Colon (tissue), 2 donors: ENCODE data around the gene JCAD.
"Not testable (repeated sequence)": the region's sequence is repeated elsewhere in the genome, so short reads cannot be mapped to it uniquely, and the experiment has no call there.

ENCODE experiments used
- FAIRE-seq: peaks from 2 replicates; lab custom pipeline; 2012; peaks lifted over from hg19 to GRCh38; lab: Jason Lieb, UNC
- donor health status: control.
- donor health status: control.

The JCAD gene

GRCh38 chr10:30026578-30026977 lies 32.8 kb downstream of the JCAD start:
- FAIRE-seq: no peak

GRCh38 chr10:30026080-30026479 lies 33.3 kb downstream of the JCAD start:
- FAIRE-seq: no peak

GRCh38 chr10:30025428-30025827 lies 34.0 kb downstream of the JCAD start:
- FAIRE-seq: not testable (repeated sequence)

GRCh38 chr10:30022590-30022989 lies 36.8 kb downstream of the JCAD start:
- no peak for FAIRE-seq

- no peak for FAIRE-seq
Observed at GRCh38 chr10:30019468-30019867, 39.9 kb downstream of the JCAD start.

GRCh38 chr10:30018496-30018895 lies 40.9 kb downstream of the JCAD start:
- no peak for FAIRE-seq

GRCh38 chr10:30017966-30018365 lies 41.4 kb downstream of the JCAD start:
- no peak for FAIRE-seq

- no peak for FAIRE-seq
Observed at GRCh38 chr10:30017556-30017955, 41.8 kb downstream of the JCAD start.

- no peak for FAIRE-seq
Observed at GRCh38 chr10:30014511-30014910, 44.9 kb downstream of the JCAD start.

GRCh38 chr10:30013757-30014156 lies 45.6 kb downstream of the JCAD start:
- no peak for FAIRE-seq

GRCh38 chr10:30011956-30012647 lies 47.3 kb downstream of the JCAD start:
- no peak for FAIRE-seq

- FAIRE-seq: no peak
Observed at GRCh38 chr10:30011396-30011795, 48.0 kb downstream of the JCAD start.

- FAIRE-seq: no peak
Observed at GRCh38 chr10:30007406-30007805, 52.0 kb downstream of the JCAD start.

GRCh38 chr10:30006410-30006809 lies 53.0 kb downstream of the JCAD start:
- no peak for FAIRE-seq

- FAIRE-seq: not testable (repeated sequence)
Observed at GRCh38 chr10:30005116-30005515, 54.3 kb downstream of the JCAD start.

GRCh38 chr10:30002426-30003266 lies 56.7 kb downstream of the JCAD start:
- no peak for FAIRE-seq

- no peak for FAIRE-seq
Observed at GRCh38 chr10:30000802-30001571, 58.4 kb downstream of the JCAD start.

- FAIRE-seq: no peak
Observed at GRCh38 chr10:29998142-29998808, 61.1 kb downstream of the JCAD start.

GRCh38 chr10:29994811-29995210 lies 64.6 kb downstream of the JCAD start:
- FAIRE-seq: no peak

- FAIRE-seq: no peak
Observed at GRCh38 chr10:29993319-29993915, 66.0 kb downstream of the JCAD start.

GRCh38 chr10:29992914-29993313 lies 66.5 kb downstream of the JCAD start:
- no peak for FAIRE-seq

- no peak for FAIRE-seq
Observed at GRCh38 chr10:29991382-29991781, 68.0 kb downstream of the JCAD start.
